Liver (tissue), 3 donors: ENCODE measurements around the gene PSMB9.

Experiments
- EGR1 ChIP-seq, 2 donors: IDR thresholded peaks; 2 replicates each; pipeline ENCODE4 v1.6.1; 2016 to 2018; ENCODE audit warnings: antibody characterized with exemption in 2 of 2, low read depth in 2 of 2
- FOXA1 ChIP-seq: IDR thresholded peaks from 2 replicates; pipeline ENCODE4 v1.6.1; 2016; ENCODE audit warnings: antibody characterized with exemption
- GABPA ChIP-seq, 2 donors: IDR thresholded peaks in 1 of 2; conservative IDR thresholded peaks in 1 of 2; 2 replicates each; pipeline ENCODE4 v1.6.1; 2016; ENCODE audit warnings: antibody characterized with exemption in 2 of 2, mild to moderate bottlenecking in 1 of 2, moderate library complexity in 1 of 2
- JUND ChIP-seq, 2 donors: IDR thresholded peaks; 2 replicates each; pipeline ENCODE4 v1.6.1; 2016; ENCODE audit warnings: antibody characterized with exemption in 2 of 2
- NR2F2 ChIP-seq: IDR thresholded peaks from 2 replicates; pipeline ENCODE4 v1.6.1; 2016; ENCODE audit warnings: antibody characterized with exemption
- RAD21 ChIP-seq, 2 donors: IDR thresholded peaks; 2 replicates each; pipeline ENCODE4 v1.6.1; 2016; ENCODE audit warnings: antibody characterized with exemption in 2 of 2, mild to moderate bottlenecking in 2 of 2
- RXRA ChIP-seq, 2 donors: IDR thresholded peaks; 2 replicates each; pipeline ENCODE4 v1.6.1; 2017 to 2018; ENCODE audit warnings: antibody characterized with exemption in 2 of 2, mild to moderate bottlenecking in 1 of 2
- SP1 ChIP-seq: IDR thresholded peaks from 2 replicates; pipeline ENCODE4 v1.6.1; 2018; ENCODE audit warnings: antibody characterized with exemption, mild to moderate bottlenecking
- TAF1 ChIP-seq: conservative IDR thresholded peaks from 2 replicates; pipeline ENCODE4 v1.6.1; 2016; ENCODE audit warnings: antibody characterized with exemption, mild to moderate bottlenecking
- YY1 ChIP-seq: IDR thresholded peaks from 2 replicates; pipeline ENCODE4 v1.6.1; 2016; ENCODE audit warnings: antibody characterized with exemption, mild to moderate bottlenecking
- TF ChIP-seq, protein P1 (sequence below): fragments of 150-350 bp; IDR thresholded peaks from 2 replicates; pipeline ENCODE4 v1.5.1; 2017; ENCODE audit warnings: improper control_type of control experiment, low read depth, low read length; ENCODE audit not compliant: missing input control
- TF ChIP-seq, protein P2 (sequence below): IDR thresholded peaks from 2 replicates; pipeline ENCODE4 v1.6.1; 2016; ENCODE audit warnings: antibody characterized with exemption, mild to moderate bottlenecking
- TF ChIP-seq, protein P3 (sequence below): IDR thresholded peaks from 2 replicates; pipeline ENCODE4 v1.6.1; 2016; ENCODE audit warnings: antibody characterized with exemption
- TF ChIP-seq, protein P4 (sequence below): IDR thresholded peaks from 2 replicates; pipeline ENCODE4 v1.6.1; 2016; ENCODE audit warnings: antibody characterized with exemption
- donor health status: healthy.
- donor health status: healthy.

DNA sequence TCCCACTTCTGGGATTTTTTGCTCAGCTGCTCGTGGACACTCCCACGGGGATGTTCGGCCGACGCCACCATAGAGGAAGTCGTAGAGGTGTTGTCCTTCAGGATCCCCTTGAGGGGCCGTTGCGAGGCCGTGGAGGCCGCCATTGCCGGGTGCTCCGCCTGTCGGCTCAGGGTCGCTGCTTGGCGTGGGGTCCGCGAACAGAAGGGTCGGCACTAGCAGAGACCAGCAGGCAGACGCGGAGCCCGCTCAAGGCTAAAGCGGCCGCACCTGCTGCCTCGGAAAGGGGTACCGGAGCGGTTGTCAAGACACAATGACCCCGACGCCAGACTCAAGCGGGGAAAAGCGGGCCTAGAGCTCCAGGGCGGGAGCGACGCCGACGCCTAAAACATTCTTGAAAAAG lies 25.7 kb downstream of the PSMB9 start:
- TF ChIP-seq, protein P1, sequence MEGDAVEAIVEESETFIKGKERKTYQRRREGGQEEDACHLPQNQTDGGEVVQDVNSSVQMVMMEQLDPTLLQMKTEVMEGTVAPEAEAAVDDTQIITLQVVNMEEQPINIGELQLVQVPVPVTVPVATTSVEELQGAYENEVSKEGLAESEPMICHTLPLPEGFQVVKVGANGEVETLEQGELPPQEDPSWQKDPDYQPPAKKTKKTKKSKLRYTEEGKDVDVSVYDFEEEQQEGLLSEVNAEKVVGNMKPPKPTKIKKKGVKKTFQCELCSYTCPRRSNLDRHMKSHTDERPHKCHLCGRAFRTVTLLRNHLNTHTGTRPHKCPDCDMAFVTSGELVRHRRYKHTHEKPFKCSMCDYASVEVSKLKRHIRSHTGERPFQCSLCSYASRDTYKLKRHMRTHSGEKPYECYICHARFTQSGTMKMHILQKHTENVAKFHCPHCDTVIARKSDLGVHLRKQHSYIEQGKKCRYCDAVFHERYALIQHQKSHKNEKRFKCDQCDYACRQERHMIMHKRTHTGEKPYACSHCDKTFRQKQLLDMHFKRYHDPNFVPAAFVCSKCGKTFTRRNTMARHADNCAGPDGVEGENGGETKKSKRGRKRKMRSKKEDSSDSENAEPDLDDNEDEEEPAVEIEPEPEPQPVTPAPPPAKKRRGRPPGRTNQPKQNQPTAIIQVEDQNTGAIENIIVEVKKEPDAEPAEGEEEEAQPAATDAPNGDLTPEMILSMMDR: no peak
- TF ChIP-seq, protein P2, sequence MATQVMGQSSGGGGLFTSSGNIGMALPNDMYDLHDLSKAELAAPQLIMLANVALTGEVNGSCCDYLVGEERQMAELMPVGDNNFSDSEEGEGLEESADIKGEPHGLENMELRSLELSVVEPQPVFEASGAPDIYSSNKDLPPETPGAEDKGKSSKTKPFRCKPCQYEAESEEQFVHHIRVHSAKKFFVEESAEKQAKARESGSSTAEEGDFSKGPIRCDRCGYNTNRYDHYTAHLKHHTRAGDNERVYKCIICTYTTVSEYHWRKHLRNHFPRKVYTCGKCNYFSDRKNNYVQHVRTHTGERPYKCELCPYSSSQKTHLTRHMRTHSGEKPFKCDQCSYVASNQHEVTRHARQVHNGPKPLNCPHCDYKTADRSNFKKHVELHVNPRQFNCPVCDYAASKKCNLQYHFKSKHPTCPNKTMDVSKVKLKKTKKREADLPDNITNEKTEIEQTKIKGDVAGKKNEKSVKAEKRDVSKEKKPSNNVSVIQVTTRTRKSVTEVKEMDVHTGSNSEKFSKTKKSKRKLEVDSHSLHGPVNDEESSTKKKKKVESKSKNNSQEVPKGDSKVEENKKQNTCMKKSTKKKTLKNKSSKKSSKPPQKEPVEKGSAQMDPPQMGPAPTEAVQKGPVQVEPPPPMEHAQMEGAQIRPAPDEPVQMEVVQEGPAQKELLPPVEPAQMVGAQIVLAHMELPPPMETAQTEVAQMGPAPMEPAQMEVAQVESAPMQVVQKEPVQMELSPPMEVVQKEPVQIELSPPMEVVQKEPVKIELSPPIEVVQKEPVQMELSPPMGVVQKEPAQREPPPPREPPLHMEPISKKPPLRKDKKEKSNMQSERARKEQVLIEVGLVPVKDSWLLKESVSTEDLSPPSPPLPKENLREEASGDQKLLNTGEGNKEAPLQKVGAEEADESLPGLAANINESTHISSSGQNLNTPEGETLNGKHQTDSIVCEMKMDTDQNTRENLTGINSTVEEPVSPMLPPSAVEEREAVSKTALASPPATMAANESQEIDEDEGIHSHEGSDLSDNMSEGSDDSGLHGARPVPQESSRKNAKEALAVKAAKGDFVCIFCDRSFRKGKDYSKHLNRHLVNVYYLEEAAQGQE: no peak
- TF ChIP-seq, protein P3, sequence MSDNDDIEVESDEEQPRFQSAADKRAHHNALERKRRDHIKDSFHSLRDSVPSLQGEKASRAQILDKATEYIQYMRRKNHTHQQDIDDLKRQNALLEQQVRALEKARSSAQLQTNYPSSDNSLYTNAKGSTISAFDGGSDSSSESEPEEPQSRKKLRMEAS: no peak
- TF ChIP-seq YY1 (no peak), JUND (IDR thresholded peaks at IDR 0.05) (no peak), TAF1 (no peak), SP1 (no peak), RAD21 (IDR thresholded peaks at IDR 0.05) (no peak), EGR1 (IDR thresholded peaks at IDR 0.05; ENCODE audit: low read depth in 2 of 2) (no peak), RXRA (IDR thresholded peaks at IDR 0.05) (no peak), FOXA1 (no peak), GABPA (IDR thresholded peaks at IDR 0.05 in 1 of 2, conservative IDR thresholded peaks at IDR 0.05 in 1 of 2) (no peak), NR2F2 (no peak)
- TF ChIP-seq, protein P4, sequence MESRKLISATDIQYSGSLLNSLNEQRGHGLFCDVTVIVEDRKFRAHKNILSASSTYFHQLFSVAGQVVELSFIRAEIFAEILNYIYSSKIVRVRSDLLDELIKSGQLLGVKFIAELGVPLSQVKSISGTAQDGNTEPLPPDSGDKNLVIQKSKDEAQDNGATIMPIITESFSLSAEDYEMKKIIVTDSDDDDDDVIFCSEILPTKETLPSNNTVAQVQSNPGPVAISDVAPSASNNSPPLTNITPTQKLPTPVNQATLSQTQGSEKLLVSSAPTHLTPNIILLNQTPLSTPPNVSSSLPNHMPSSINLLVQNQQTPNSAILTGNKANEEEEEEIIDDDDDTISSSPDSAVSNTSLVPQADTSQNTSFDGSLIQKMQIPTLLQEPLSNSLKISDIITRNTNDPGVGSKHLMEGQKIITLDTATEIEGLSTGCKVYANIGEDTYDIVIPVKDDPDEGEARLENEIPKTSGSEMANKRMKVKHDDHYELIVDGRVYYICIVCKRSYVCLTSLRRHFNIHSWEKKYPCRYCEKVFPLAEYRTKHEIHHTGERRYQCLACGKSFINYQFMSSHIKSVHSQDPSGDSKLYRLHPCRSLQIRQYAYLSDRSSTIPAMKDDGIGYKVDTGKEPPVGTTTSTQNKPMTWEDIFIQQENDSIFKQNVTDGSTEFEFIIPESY: no peak
